Endothelial cell of umbilical vein (primary cell): ENCODE data around the gene AMTN. TPM values are rescaled to one million over a fixed set of nuclear protein-coding genes. Genes with fewer than 3 reads are reported as not detected.

Experiments
- polyA plus RNA-seq, 4 experiments: library from polyadenylated mRNA; depleted of rRNA in 3 of 4; stranded (reverse) in 3 of 4; unstranded in 1 of 4; fragments of >200 nt; gene quantifications; 2 replicates each; pipeline versions ENCODE4 v1.2.1 to v1.2.3, GENCODE V29; 2011 to 2012; ENCODE audit warnings: missing spikeins in 1 of 4
- total RNA-seq: library from RNA; stranded (reverse); gene quantifications from 2 replicates; pipeline ENCODE4 v1.2.3, GENCODE V29; 2021

Gene AMTN
- total and polyA plus RNA-seq, 2 donors (not counting 3 experiments of a cell fraction or from before 2014, with no cell fraction given) = 0.95 TPM; not detected in 1

Other genes starting within 250 kb of the AMTN start
- gene CABS1, start 183.6 kb upstream of the AMTN start, total RNA-seq = not detected in 2 replicates
- gene CABS1, start 183.6 kb upstream of the AMTN start, polyA plus RNA-seq = not detected in 2 replicates
- gene SMR3A, start 157.8 kb upstream of the AMTN start, total RNA-seq = not detected in 2 replicates
- gene SMR3A, start 157.8 kb upstream of the AMTN start, polyA plus RNA-seq = not detected in 2 replicates
- gene SMR3B, start 135.4 kb upstream of the AMTN start, total RNA-seq = not detected in 2 replicates
- not detected in 2 replicates for gene SMR3B, start 135.4 kb upstream of the AMTN start, polyA plus RNA-seq
- not detected in 2 replicates for gene OPRPN, start 120.6 kb upstream of the AMTN start, total RNA-seq
- not detected in 2 replicates for gene OPRPN, start 120.6 kb upstream of the AMTN start, polyA plus RNA-seq
- gene MUC7, start 46.4 kb upstream of the AMTN start, total RNA-seq = not detected in 2 replicates
- gene MUC7, start 46.4 kb upstream of the AMTN start, polyA plus RNA-seq = not detected in 2 replicates
- gene AMBN, start 73.7 kb downstream of the AMTN start, total RNA-seq = not detected in 2 replicates
- not detected in 2 replicates for gene AMBN, start 73.7 kb downstream of the AMTN start, polyA plus RNA-seq
- gene ENAM, start 110.2 kb downstream of the AMTN start, total RNA-seq = 0.05 TPM in 1 of 2 replicates, not detected in the other
- gene ENAM, start 110.2 kb downstream of the AMTN start, polyA plus RNA-seq = 0.05 and 0.07 TPM in 2 replicates
- not detected in 2 replicates for gene JCHAIN, start 147.9 kb downstream of the AMTN start, total RNA-seq
- not detected in 2 replicates for gene JCHAIN, start 147.9 kb downstream of the AMTN start, polyA plus RNA-seq
- gene UTP3, start 170.0 kb downstream of the AMTN start, total RNA-seq = 32.8 and 34.7 TPM in 2 replicates
- gene UTP3, start 170.0 kb downstream of the AMTN start, polyA plus RNA-seq = 6.2 and 8.7 TPM in 2 replicates
- 42.4 and 52.8 TPM in 2 replicates for gene RUFY3, start 203.4 kb downstream of the AMTN start, total RNA-seq
- gene RUFY3, start 203.4 kb downstream of the AMTN start, polyA plus RNA-seq = 8.5 and 10.0 TPM in 2 replicates